ENCODE results near the gene CACNA1B. TPM values are rescaled to one million over a fixed set of nuclear protein-coding genes. Genes with fewer than 3 reads are reported as not detected.

CACNA1B gene
- total and polyA plus RNA-seq, 2 donors (not counting 1 experiment from before 2014, with no cell fraction given): 0.01 to 0.17 TPM

DNA sequence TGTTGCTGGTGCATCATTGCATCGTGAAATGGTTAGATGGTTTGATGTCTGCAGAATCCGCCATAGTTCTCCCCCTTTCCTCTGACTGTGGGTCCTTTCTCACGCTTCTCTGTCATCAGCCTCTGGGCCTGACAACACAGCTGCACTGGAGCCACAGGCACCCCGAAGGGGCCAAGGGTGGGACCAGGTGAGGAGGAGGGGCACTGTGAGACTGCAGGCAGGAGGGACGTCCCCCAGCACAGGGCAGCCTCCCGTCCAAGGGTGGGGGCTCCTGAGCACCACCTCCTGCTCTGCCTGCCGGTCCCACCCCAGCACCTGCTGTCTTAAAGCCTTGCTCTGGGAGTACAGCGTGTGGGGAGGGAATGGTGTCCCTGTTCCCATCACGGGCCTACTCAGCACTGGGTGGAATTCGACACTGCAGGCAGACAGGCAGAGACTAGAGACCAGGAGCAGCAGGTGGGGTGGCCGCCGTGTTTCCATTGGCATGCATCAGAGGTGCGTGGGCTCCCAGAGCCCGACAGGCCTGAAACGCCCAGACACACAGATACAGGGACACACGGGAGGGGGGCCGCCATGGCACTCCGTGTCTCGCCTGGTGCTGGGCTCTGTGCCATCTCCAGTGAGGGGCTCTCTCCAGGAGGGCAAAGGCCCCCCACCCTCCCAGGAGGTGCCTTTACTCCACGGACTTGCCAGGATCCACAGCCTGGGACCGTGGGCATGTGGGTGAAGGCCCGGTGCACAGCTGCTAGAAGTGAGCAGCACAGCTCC, 15.0 kb downstream of the CACNA1B start:
- Histone ChIP-seq H3K4me3 (replicated peaks in 1 of 4; ENCODE audit: control extremely low read depth in 1 of 4, insufficient read depth in 1 of 4, low read depth in 3 of 4, low read length in 4 of 4) (no peak overlapping the region), H3K36me3 (ENCODE audit: control insufficient read depth, insufficient read depth, low read length) (no peaks in the 10 kb centered on the region), H3K9ac (ENCODE audit: insufficient read depth, low read length) (no peak overlapping the region), H3K27ac (ENCODE audit: insufficient read depth, low read length) (no peak overlapping the region), H3K27me3 (ENCODE audit: control insufficient read depth, insufficient read depth, low read length) (no peaks in the 10 kb centered on the region), H2AFZ (ENCODE audit: low read length) (no peak overlapping the region), H3K9me3 (ENCODE audit: control insufficient read depth, insufficient read depth, low read depth, low read length) (no peaks in the 10 kb centered on the region), H3K4me1 (ENCODE audit: control insufficient read depth, extremely low read depth, insufficient read depth, low read length) (no peaks in the 10 kb centered on the region), H3K4me2 (ENCODE audit: extremely low read depth, insufficient read depth, low read length) (no peak overlapping the region), H4K20me1 (ENCODE audit: control insufficient read depth, extremely low read depth, insufficient read depth, low read length) (no peaks in the 10 kb centered on the region), H3K79me2 (ENCODE audit: control insufficient read depth, insufficient read depth, low read length) (no peaks in the 10 kb centered on the region)
- TF ChIP-seq, protein P1, sequence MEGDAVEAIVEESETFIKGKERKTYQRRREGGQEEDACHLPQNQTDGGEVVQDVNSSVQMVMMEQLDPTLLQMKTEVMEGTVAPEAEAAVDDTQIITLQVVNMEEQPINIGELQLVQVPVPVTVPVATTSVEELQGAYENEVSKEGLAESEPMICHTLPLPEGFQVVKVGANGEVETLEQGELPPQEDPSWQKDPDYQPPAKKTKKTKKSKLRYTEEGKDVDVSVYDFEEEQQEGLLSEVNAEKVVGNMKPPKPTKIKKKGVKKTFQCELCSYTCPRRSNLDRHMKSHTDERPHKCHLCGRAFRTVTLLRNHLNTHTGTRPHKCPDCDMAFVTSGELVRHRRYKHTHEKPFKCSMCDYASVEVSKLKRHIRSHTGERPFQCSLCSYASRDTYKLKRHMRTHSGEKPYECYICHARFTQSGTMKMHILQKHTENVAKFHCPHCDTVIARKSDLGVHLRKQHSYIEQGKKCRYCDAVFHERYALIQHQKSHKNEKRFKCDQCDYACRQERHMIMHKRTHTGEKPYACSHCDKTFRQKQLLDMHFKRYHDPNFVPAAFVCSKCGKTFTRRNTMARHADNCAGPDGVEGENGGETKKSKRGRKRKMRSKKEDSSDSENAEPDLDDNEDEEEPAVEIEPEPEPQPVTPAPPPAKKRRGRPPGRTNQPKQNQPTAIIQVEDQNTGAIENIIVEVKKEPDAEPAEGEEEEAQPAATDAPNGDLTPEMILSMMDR (conservative IDR thresholded peaks at IDR 0.05 in 1 of 2, IDR thresholded peaks at IDR 0.05 in 1 of 2; ENCODE audit: low read depth in 1 of 2, low read length in 2 of 2): no peak
- TF ChIP-seq EZH2 (IDR thresholded peaks at IDR 0.05; ENCODE audit: low read length, missing control alignments): no peak
- DNase-seq (ENCODE audit: low read depth in 2 of 2): no peak

GRCh38 chr9:137893670-137894069, 16.1 kb downstream of the CACNA1B start:
- no peaks in the 10 kb centered on the region for H3K79me2 ChIP-seq (ENCODE audit: control insufficient read depth, insufficient read depth, low read length)

DNA sequence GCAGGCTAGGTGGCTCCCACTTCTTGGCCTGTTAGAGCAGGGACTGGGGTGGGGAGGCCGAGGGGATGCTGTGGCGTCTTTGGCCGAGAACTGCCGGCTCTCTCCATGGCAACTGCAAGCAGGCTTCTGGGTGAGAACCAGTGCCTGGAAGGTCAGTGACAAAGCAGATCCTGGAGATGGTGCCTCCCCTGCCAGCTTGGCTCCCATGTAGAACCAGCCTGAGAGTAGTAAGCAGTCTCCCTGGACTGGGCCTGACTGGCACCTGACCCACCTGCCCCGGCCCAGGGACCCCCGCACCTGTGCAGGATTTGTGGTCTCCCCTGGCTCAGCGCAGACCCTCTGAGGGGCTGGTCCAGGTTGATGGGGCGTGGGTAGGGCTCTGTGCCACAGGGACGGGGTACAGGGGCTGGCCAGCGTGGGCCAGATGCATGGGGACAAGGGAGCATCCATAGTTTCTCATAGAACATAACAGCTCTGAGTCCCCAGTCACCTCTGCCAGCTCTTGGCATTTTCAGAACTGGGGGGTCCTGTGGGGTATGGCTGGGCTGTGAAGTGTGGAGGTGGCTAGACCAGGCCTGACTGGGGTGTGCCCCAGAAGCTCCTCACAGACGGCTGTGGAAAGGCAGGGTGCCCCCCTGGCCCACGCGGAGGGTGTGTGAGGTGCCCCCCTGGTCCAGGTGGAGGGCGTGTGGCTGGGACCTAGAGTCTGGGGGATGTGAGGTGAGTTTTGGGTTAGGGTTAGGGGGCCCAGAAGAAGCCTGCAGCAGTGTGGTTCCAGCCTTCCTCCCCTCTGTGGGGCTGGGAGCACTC, 22.2 kb downstream of the CACNA1B start:
- no peaks in the 10 kb centered on the region for H3K36me3 ChIP-seq (ENCODE audit: control insufficient read depth, insufficient read depth, low read length)
- no peak for DNase-seq (ENCODE audit: low read depth in 2 of 2)
- no peak for TF ChIP-seq EZH2 (IDR thresholded peaks at IDR 0.05; ENCODE audit: low read length, missing control alignments)
- TF ChIP-seq, protein P1 (conservative IDR thresholded peaks at IDR 0.05 in 1 of 2, IDR thresholded peaks at IDR 0.05 in 1 of 2; ENCODE audit: low read depth in 1 of 2, low read length in 2 of 2): no peak

More at GRCh38 chr9:137893670-137894069, 16.1 kb downstream of the CACNA1B start:
- Histone ChIP-seq H2AFZ (ENCODE audit: low read length) (no peak overlapping the region), H3K4me1 (ENCODE audit: control insufficient read depth, extremely low read depth, insufficient read depth, low read length) (no peaks in the 10 kb centered on the region), H3K4me3 (replicated peaks in 1 of 4; ENCODE audit: control extremely low read depth in 1 of 4, insufficient read depth in 1 of 4, low read depth in 3 of 4, low read length in 4 of 4) (no peak overlapping the region), H4K20me1 (ENCODE audit: control insufficient read depth, extremely low read depth, insufficient read depth, low read length) (no peaks in the 10 kb centered on the region), H3K27me3 (ENCODE audit: control insufficient read depth, insufficient read depth, low read length) (no peaks in the 10 kb centered on the region), H3K9me3 (ENCODE audit: control insufficient read depth, insufficient read depth, low read depth, low read length) (no peaks in the 10 kb centered on the region), H3K36me3 (ENCODE audit: control insufficient read depth, insufficient read depth, low read length) (no peaks in the 10 kb centered on the region), H3K27ac (ENCODE audit: insufficient read depth, low read length) (no peak overlapping the region), H3K9ac (ENCODE audit: insufficient read depth, low read length) (no peak overlapping the region), H3K4me2 (ENCODE audit: extremely low read depth, insufficient read depth, low read length) (no peak overlapping the region)
- TF ChIP-seq EZH2 (IDR thresholded peaks at IDR 0.05; ENCODE audit: low read length, missing control alignments): no peak
- TF ChIP-seq, protein P1 (conservative IDR thresholded peaks at IDR 0.05 in 1 of 2, IDR thresholded peaks at IDR 0.05 in 1 of 2; ENCODE audit: low read depth in 1 of 2, low read length in 2 of 2): no peak
- DNase-seq (ENCODE audit: low read depth in 2 of 2): no peak

More for the DNA sequence above, 22.2 kb downstream of the CACNA1B start:
- Histone ChIP-seq H3K79me2 (ENCODE audit: control insufficient read depth, insufficient read depth, low read length) (no peaks in the 10 kb centered on the region), H3K4me2 (ENCODE audit: extremely low read depth, insufficient read depth, low read length) (no peak overlapping the region), H2AFZ (ENCODE audit: low read length) (no peak overlapping the region), H3K9me3 (ENCODE audit: control insufficient read depth, insufficient read depth, low read depth, low read length) (no peaks in the 10 kb centered on the region), H3K27ac (ENCODE audit: insufficient read depth, low read length) (no peak overlapping the region), H3K27me3 (ENCODE audit: control insufficient read depth, insufficient read depth, low read length) (no peaks in the 10 kb centered on the region), H4K20me1 (ENCODE audit: control insufficient read depth, extremely low read depth, insufficient read depth, low read length) (no peaks in the 10 kb centered on the region), H3K4me3 (replicated peaks in 1 of 4; ENCODE audit: control extremely low read depth in 1 of 4, insufficient read depth in 1 of 4, low read depth in 3 of 4, low read length in 4 of 4) (no peak overlapping the region), H3K4me1 (ENCODE audit: control insufficient read depth, extremely low read depth, insufficient read depth, low read length) (no peaks in the 10 kb centered on the region), H3K9ac (ENCODE audit: insufficient read depth, low read length) (no peak overlapping the region)

Measured in fibroblast of lung (primary cell).